GM12873 (cell line): ENCODE measurements around the gene VENTX.

ENCODE experiments used
- TF ChIP-seq, protein P1 (sequence below): IDR thresholded peaks from 2 replicates; pipeline ENCODE4 v1.5.1; 2012; ENCODE audit warnings: low read depth, mild to moderate bottlenecking, moderate library complexity, low read length, control low read depth; ENCODE audit not compliant: insufficient read depth; ENCODE audit errors: missing control alignments

The VENTX gene

DNA sequence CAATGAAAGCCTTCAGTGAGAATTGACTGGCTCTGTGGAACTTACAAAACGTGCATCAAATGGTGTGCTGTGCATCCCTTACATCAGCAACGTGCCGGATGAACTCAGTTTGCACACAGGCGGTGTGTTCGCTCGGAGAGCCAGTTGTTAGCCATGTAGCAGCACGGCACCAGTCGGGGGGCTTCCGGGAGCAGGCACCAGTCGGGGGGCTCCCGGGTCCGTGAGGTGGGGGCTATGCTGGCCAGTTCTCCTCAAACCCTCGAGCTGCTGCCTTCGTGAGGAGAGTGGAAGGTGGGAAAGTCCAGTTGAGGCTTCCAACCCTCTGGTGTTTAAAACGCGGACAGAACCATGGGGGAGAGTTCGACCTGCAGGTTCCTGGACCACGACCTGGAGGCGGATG, 42.6 kb upstream of the VENTX start:
- TF ChIP-seq, protein P1, sequence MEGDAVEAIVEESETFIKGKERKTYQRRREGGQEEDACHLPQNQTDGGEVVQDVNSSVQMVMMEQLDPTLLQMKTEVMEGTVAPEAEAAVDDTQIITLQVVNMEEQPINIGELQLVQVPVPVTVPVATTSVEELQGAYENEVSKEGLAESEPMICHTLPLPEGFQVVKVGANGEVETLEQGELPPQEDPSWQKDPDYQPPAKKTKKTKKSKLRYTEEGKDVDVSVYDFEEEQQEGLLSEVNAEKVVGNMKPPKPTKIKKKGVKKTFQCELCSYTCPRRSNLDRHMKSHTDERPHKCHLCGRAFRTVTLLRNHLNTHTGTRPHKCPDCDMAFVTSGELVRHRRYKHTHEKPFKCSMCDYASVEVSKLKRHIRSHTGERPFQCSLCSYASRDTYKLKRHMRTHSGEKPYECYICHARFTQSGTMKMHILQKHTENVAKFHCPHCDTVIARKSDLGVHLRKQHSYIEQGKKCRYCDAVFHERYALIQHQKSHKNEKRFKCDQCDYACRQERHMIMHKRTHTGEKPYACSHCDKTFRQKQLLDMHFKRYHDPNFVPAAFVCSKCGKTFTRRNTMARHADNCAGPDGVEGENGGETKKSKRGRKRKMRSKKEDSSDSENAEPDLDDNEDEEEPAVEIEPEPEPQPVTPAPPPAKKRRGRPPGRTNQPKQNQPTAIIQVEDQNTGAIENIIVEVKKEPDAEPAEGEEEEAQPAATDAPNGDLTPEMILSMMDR: no peak

DNA sequence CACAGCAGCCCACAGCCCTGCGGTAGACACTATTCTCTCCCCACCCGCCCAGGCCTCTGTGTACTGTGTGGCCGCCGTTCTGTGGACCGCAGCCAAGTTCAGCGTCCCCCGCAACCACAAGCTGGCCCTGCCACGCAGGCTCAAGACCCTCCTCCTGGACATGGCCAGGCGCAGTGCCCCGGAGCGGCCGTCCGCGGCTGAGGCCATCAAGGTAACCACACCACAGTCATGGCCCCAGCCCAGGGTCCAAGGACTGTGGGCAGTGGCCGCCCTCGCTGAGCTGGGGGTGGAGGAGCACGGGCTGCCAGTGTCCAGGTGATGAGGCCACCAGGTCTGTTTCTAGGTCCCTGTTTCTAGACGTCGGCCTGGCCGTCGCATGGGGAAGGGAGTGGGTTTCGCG, 42.0 kb upstream of the VENTX start:
- TF ChIP-seq, protein P1: no peak

DNA sequence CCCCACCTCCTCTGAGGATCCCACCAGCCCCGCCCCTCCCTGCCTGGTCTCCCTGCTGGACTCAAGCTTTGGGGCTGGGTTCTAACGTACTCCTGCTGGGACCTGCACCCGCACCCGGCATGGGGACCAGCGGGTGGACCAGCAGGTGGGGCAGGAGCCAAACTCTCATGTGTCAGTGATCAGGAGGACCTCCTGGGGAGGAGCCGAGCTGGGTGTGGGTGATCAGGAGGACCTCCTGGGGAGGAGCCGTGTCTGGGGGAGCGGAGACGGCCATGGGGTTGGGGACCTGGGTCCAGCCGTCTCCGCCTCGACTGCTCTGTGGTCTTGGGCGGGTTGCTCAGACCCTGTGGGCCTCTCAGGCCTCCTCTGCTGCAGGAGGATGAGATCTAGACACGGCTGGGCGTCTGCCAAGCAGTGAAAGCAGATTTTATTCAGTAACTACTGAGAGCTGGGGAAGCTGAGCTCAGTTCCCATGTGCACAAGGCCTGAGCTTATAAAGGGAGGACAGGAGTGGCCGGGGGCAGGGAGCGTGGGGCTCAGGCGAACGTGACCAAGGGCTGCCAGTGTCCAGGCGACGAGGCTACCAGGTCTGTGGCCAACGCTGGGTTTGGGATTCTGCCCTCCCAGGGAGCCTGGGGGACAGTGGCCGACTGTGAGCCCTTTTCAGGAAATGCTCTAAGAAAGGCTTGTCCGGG, 41.3 kb upstream of the VENTX start:
- TF ChIP-seq, protein P1: no peak

DNA sequence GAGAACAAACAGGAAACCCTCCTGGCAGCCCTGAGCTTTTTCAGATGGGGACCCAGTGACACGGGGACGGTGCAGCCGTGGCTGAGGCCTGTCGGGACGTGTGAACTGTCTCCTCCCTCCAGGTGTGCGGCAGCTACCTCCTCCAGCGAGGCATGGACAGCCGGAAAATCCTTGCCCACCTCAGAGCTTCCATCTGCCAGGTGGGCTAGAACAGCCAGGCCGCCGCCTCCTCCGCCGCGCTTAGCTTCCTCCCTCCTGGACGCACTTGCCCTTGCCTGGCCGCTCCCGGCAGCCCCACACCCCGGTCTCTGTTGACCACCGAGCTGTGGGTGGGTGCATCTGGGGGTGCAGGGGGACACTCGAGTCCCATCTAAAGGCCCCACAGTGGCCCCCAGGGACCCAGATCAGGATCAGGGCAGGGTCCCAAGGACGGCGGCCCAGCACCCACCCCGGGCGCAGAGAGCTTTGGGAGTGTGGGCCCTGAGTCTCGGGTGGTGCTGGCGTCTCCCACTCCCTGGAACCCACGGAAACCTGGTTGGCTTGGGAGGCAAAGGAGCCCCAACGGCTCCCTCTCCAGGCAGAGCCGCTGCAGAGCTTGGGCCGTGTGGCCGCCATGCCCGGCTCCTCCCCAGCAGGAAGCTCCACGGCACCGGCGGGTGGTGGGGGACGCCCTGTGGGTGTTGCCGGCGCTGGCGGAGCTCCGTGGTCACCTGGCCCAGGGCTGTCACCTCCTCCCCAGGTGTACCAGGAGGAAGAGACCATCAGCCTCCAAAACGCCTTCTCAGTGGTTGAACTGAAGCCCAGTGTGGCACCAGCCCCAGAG, 40.5 kb upstream of the VENTX start:
- TF ChIP-seq, protein P1: no peak

DNA sequence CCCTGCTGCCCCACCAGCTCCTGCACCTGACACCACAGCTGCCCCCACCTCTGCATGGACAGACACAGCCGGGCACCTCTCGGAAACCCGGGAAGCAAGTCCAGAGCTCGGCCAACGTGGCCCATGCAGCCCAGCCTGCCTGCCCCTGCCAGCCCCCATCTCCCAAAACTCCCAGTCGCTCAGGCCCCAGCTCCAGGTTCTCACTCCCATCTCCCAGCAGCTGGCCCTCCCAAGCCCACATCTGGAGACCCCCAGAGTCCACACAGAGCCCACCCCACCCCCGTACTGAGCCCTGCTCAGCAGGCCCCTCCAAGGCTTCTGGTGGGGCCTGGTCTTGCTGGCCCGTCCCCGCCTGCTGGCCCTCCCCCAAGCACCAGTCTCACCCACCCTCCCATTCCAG, 39.9 kb upstream of the VENTX start:
- TF ChIP-seq, protein P1: no peak

DNA sequence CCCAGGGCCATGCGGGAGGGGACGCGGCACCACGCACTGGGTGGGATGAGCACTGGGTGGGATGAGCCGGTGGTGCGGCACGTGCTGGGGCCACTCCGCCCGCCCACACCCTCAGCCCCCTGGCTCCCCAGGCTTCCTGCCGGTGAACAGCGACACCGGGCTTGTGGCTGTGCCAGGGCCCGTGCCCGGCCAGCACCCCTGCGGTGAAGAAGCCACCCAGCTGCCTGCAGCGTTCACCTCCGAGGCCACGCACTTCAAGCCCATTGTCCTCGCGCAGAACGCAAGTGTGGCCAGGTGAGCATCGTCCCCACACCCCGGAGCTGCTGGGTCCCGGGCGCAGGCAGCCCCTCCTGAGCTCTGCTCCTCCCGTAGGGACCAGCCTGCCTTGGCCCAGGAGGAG, 39.4 kb upstream of the VENTX start:
- TF ChIP-seq, protein P1: no peak

DNA sequence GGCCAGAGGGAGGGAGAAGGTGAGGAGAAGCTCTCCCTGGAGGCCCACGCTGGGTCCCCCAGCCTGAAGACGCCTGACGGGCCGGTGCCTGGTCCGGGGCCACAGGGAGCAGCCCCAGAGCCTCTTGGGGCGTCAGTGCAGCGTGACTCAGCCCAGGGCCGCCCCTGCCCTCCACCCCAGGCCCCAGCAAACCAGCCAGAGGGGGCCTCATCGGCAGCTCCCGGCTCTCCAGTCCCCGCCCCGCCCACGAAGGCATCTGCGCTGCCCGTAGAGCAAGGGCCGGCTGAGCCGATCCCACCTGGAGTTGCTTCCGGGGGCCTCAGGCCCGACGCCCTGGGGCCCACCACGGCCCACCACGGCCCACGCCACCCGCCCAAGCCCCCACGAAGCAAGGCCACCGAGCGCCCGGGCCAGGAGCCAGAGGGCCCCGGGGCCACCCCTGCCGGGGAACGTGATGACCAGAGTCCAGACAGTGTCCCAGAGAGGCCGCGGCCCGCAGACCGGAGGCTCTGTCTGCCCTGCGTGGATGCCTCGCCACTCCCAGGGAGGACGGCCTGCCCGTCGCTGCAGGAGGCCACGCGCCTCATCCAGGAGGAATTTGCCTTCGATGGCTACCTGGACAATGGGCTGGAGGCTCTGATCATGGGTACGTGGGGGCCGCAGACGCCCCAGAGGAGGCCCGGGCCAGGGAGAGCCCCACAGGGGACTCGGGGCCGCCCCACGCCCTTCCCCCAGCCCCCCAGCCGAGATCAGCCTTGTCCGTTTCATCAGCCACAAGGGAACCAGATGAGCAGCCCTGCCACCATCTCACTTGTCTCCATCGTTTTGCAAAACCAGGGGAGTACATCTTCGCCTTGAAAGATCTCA, 38.8 kb upstream of the VENTX start:
- TF ChIP-seq, protein P1: no peak
